A673 (cell line): ENCODE measurements around the gene IGF1R. TPM values are rescaled to one million over a fixed set of nuclear protein-coding genes. Genes with fewer than 3 reads are reported as not detected.

Experiments
- BruUV-seq: library from RNA; stranded (reverse); fragments of 400-500 nt; replicated peaks from 2 replicates; lab custom pipeline; 2021; lab: Mats Ljungman, UMichigan
- CTCF ChIA-PET: fragments of 300-600 bp; sonication (Branson Sonifier 250); formaldehyde crosslinking; loops from one replicate; lab custom pipeline; 2022; ENCODE audit warnings: antibody characterized with exemption; lab: Charles Lee
- POLR2A ChIA-PET: fragments of 300-600 bp; sonication (Branson Sonifier 250); formaldehyde crosslinking; loops from one replicate; lab custom pipeline; 2022; ENCODE audit warnings: antibody characterized with exemption; ENCODE audit not compliant: low non-redundant PET; lab: Charles Lee
- DNase-seq: peaks from one replicate; pipeline ENCODE4 v3.0.0-alpha.2; 2015; ENCODE audit warnings: low spot score
- H3K27ac ChIP-seq: fragments of 200-600 bp; sonication (generic); 2 replicates; pipeline ENCODE4 v1.5.1; 2016; ENCODE audit warnings: mixed run types, low read depth, mild to moderate bottlenecking, mixed read lengths, antibody characterized with exemption, low read length; ENCODE audit not compliant: poor library complexity, severe bottlenecking
- H3K27me3 ChIP-seq: fragments of 200-600 bp; sonication (generic); replicated peaks from 2 replicates; pipeline ENCODE4 v1.6.1; 2017; ENCODE audit warnings: mixed run types, low read depth, mild to moderate bottlenecking, mixed read lengths, antibody characterized with exemption, low read length; ENCODE audit not compliant: insufficient read depth, poor library complexity
- H3K36me3 ChIP-seq: fragments of 200-600 bp; sonication (generic); 2 replicates; pipeline ENCODE4 v1.6.1; 2016; ENCODE audit warnings: mixed run types, mild to moderate bottlenecking, mixed read lengths, antibody characterized with exemption, low read length; ENCODE audit not compliant: insufficient read depth, poor library complexity, severe bottlenecking
- H3K4me1 ChIP-seq: fragments of 200-600 bp; sonication (generic); 2 replicates; pipeline ENCODE4 v1.6.1; 2017; ENCODE audit warnings: mixed run types, mild to moderate bottlenecking, mixed read lengths, antibody characterized with exemption, low read length; ENCODE audit not compliant: insufficient read depth, poor library complexity, severe bottlenecking
- H3K4me3 ChIP-seq: fragments of 200-600 bp; sonication (generic); 2 replicates; pipeline ENCODE4 v1.5.1; 2016; ENCODE audit warnings: low read depth, mixed run types, mild to moderate bottlenecking, mixed read lengths, low read length; ENCODE audit not compliant: poor library complexity, severe bottlenecking
- H3K9me3 ChIP-seq: fragments of 200-600 bp; sonication (generic); 2 replicates; pipeline ENCODE4 v1.6.1; 2016; ENCODE audit warnings: mixed run types, low read depth, mild to moderate bottlenecking, mixed read lengths, antibody characterized with exemption, low read length; ENCODE audit not compliant: poor library complexity, severe bottlenecking
- CTCF ChIP-seq: fragments of 300-800, 200-600 bp; sonication (generic); conservative IDR thresholded peaks from 2 replicates; pipeline ENCODE4 v1.5.1; 2017; ENCODE audit warnings: low read depth, mild to moderate bottlenecking, antibody characterized with exemption, low read length, moderate library complexity, mixed read lengths
- EZH2 ChIP-seq: fragments of 200-600 bp; sonication (generic); IDR thresholded peaks from 2 replicates; pipeline ENCODE4 v1.6.1; 2017; ENCODE audit warnings: borderline replicate concordance, low read depth, mild to moderate bottlenecking, mixed read lengths, antibody characterized with exemption, low read length; ENCODE audit not compliant: poor library complexity, severe bottlenecking
- intact Hi-C: fragments of 100-400 bp; cut with micrococcal nuclease; formaldehyde crosslinking; loops from one replicate; pipeline ENCODE4 v1.10.0; 2022; ENCODE audit not compliant: unreplicated experiment
- total RNA-seq: library from RNA; stranded (reverse); gene quantifications from 2 replicates; pipeline ENCODE4 v1.2.3, GENCODE V29; 2021

Gene IGF1R
- total RNA-seq, 1 experiment from 2014 or later: 34.9 TPM

DNA sequence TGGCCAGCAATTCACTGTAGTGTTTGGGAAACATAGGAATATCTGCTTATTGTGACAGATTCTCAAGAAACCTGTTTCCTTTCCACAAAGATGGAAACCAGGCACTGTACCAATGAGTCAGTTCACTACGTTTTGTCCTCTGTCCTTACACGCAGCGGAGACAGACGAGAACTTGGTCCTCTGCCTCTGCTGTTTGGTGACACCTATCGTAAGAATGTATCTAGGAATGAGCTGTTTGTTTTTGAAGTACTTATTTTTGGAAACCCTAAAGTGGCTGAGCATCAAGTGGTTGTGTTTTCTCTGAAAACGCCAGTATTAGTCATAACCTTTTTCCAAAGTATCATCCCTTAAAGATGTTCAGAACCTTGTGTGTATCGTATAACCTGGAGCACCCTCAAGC lies 266.3 kb downstream of the IGF1R start:
- H3K27ac ChIP-seq: no peak overlapping the region
- ChIA-PET CTCF (no interaction called here), POLR2A (no interaction called here)
- TF ChIP-seq CTCF (no peak), EZH2 (no peak)
- no peak for DNase-seq
- H3K4me3 ChIP-seq: no peak overlapping the region
- H3K9me3 ChIP-seq: no peaks in the 10 kb centered on the region
- H3K27me3 ChIP-seq: no peaks in the 10 kb centered on the region
- H3K36me3 ChIP-seq: peaks cover 29% of the 10 kb centered on the region
- no TSS peak for BruUV-seq
- H3K4me1 ChIP-seq: no peaks in the 10 kb centered on the region
- intact Hi-C loops: no loop called here

- no peak overlapping the region for H3K4me3 ChIP-seq
- ChIA-PET CTCF (no interaction called here), POLR2A (no interaction called here)
- H3K27ac ChIP-seq: no peak overlapping the region
- no TSS peak for BruUV-seq
- no peak for DNase-seq
- TF ChIP-seq CTCF (no peak), EZH2 (no peak)
- H3K27me3 ChIP-seq: no peaks in the 10 kb centered on the region
- H3K9me3 ChIP-seq: no peaks in the 10 kb centered on the region
- peaks cover 29% of the 10 kb centered on the region for H3K36me3 ChIP-seq
- intact Hi-C loops: no loop called here
- no peaks in the 10 kb centered on the region for H3K4me1 ChIP-seq
These were observed 268.5 kb downstream of the IGF1R start for GRCh38 chr15:98916826-98917225.

- Histone ChIP-seq H3K9me3 (no peaks in the 10 kb centered on the region), H3K27me3 (no peaks in the 10 kb centered on the region), H3K27ac (no peak overlapping the region), H3K36me3 (peaks cover 34% of the 10 kb centered on the region), H3K4me1 (no peaks in the 10 kb centered on the region), H3K4me3 (no peak overlapping the region)
- DNase-seq: no peak
- BruUV-seq: no TSS peak
- ChIA-PET CTCF (no interaction called here), POLR2A (no interaction called here)
- intact Hi-C loops: no loop called here
- TF ChIP-seq EZH2 (no peak), CTCF (no peak)
These were observed 269.1 kb downstream of the IGF1R start for GRCh38 chr15:98917417-98917816.
